Astrocyte of the spinal cord (primary cell): ENCODE data around the gene FAM43B.

Experiments
- DNase-seq: peaks from one replicate; pipeline ENCODE4 v3.0.0; 2011; ENCODE audit warnings: low read depth, low spot score
- H3K4me3 ChIP-seq: 2 replicates; pipeline ENCODE4 v1.5.1; 2011; ENCODE audit warnings: low read depth, mild to moderate bottlenecking, low read length, moderate library complexity
- in situ Hi-C: cut with HindIII; loops from 2 replicates; pipeline ENCODE4 v1.10.0; 2017; ENCODE audit warnings: low sequenced_read_pairs
- TF ChIP-seq, protein P1 (sequence below): IDR thresholded peaks from 2 replicates; pipeline ENCODE4 v1.5.1; 2012; ENCODE audit warnings: low read depth, mild to moderate bottlenecking, low read length, inconsistent platforms

FAM43B gene

DNA sequence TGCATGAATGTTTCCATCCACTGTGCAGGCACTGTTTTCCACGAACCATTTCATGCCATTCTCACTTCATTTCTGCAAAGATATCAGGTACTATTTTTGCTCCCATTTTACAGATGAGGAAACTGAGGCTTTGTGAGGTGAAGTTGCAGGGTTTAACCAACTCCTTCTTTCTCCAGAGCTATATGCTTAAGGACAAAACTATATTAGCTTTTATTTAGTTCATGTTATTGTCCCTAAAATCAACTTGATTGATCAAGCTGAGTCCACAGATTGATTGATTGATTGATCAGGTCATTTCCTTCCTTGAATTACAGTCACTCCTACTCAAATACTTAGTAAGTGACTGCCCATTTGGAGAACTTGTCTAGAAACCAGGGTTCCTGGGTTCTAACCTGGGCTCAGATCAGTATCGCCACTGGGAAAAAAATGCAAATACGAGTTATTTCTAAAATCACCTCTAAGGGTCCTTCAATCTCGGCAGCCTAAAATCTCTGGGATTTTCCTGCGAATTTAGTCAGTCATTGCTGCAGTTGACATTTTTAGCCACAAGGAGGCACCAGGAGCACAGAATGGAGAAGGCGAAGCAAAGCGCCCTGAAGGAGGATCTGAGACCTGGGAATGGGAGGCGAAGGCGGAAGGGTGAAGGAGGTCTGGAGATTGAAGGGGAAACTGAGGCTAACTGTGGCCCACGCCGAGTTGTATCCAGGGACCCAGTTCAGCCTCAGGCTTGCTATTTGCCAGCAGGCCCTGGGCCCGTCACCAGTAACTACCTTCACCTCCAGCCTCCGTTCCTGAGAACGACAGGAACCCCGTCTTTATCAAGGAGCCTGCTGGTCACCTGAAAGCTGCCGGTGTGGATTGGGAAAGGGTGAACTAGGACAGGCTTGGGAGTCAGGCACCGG is 30.2 kb upstream of the FAM43B start:
- in situ Hi-C loops = no loop called here
- no peak overlapping the region for H3K4me3 ChIP-seq
- TF ChIP-seq, protein P1, sequence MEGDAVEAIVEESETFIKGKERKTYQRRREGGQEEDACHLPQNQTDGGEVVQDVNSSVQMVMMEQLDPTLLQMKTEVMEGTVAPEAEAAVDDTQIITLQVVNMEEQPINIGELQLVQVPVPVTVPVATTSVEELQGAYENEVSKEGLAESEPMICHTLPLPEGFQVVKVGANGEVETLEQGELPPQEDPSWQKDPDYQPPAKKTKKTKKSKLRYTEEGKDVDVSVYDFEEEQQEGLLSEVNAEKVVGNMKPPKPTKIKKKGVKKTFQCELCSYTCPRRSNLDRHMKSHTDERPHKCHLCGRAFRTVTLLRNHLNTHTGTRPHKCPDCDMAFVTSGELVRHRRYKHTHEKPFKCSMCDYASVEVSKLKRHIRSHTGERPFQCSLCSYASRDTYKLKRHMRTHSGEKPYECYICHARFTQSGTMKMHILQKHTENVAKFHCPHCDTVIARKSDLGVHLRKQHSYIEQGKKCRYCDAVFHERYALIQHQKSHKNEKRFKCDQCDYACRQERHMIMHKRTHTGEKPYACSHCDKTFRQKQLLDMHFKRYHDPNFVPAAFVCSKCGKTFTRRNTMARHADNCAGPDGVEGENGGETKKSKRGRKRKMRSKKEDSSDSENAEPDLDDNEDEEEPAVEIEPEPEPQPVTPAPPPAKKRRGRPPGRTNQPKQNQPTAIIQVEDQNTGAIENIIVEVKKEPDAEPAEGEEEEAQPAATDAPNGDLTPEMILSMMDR = peak; percentile 93
- DNase-seq = peak; percentile 77

- TF ChIP-seq, protein P1 = no peak
- no peak for DNase-seq
- H3K4me3 ChIP-seq = no peak overlapping the region
- in situ Hi-C loops = no loop called here
These were observed 26.1 kb upstream of the FAM43B start for GRCh38 chr1:20526267-20526666.

DNA sequence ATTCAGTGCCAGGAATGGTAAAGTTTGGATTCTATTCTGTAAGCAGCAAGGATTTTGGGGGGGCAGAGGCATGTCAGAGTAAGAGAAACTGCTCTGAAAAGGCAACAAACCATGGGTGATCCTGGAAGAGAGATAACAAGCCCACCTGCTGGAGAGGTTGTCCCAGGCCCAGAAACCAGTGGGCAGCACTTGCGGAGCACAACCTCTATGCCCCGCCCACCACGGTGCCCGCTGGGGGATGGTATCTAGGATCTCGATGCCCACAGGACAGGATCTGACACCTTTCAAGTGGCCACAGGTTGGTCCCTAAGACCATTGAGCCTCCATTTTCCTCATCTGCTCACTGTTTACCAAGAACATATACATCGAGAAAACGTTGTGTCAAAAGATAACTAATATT is 24.2 kb upstream of the FAM43B start:
- H3K4me3 ChIP-seq = no peak overlapping the region
- in situ Hi-C loops = no loop called here
- no peak for DNase-seq
- TF ChIP-seq, protein P1 = no peak

- TF ChIP-seq, protein P1 = no peak
These were observed 22.1 kb upstream of the FAM43B start for GRCh38 chr1:20530306-20530705.

GRCh38 chr1:20530901-20531300 is 21.5 kb upstream of the FAM43B start:
- TF ChIP-seq, protein P1 = no peak
- no peak for DNase-seq
- in situ Hi-C loops = no loop called here
- H3K4me3 ChIP-seq = no peak overlapping the region

More at GRCh38 chr1:20530306-20530705, 22.1 kb upstream of the FAM43B start:
- in situ Hi-C loops = no loop called here
- DNase-seq = no peak
- H3K4me3 ChIP-seq = no peak overlapping the region

- TF ChIP-seq, protein P1 = no peak
- no peak for DNase-seq
- H3K4me3 ChIP-seq = no peak overlapping the region
- in situ Hi-C loops = no loop called here
These were observed 18.7 kb upstream of the FAM43B start for GRCh38 chr1:20533635-20534034.
